ENCODE results near the gene SMYD3.
"Not testable (repeated sequence)": the region's sequence is repeated elsewhere in the genome, so short reads cannot be mapped to it uniquely, and the experiment has no call there.

The SMYD3 gene

GRCh38 chr1:246077476-246077875, 429.6 kb downstream of the SMYD3 start:
- no peaks in the 10 kb centered on the region for H3K27me3 ChIP-seq (ENCODE audit: insufficient read depth, poor library complexity, severe bottlenecking)
- DNase-seq (ENCODE audit: low read depth in 1 of 2, low spot score in 1 of 2): no peak

GRCh38 chr1:246074421-246074820, 432.7 kb downstream of the SMYD3 start:
- no peaks in the 10 kb centered on the region for H3K27me3 ChIP-seq (ENCODE audit: insufficient read depth, poor library complexity, severe bottlenecking)
- no peak overlapping the region for H3K4me3 ChIP-seq (replicated peaks; ENCODE audit: insufficient read depth, low read length)
- H3K27ac ChIP-seq (replicated peaks): no peak overlapping the region
- TF ChIP-seq POLR2AphosphoS5 (IDR thresholded peaks at IDR 0.05; ENCODE audit: low read depth) (no peak), SPI1 (IDR thresholded peaks at IDR 0.05; ENCODE audit: borderline replicate concordance, low read depth) (no peak), GABPA (IDR thresholded peaks at IDR 0.05; ENCODE audit: low read depth) (no peak), REST (IDR thresholded peaks at IDR 0.05; ENCODE audit: insufficient replicate concordance, low read depth) (no peak)
- TF ChIP-seq, protein P1, sequence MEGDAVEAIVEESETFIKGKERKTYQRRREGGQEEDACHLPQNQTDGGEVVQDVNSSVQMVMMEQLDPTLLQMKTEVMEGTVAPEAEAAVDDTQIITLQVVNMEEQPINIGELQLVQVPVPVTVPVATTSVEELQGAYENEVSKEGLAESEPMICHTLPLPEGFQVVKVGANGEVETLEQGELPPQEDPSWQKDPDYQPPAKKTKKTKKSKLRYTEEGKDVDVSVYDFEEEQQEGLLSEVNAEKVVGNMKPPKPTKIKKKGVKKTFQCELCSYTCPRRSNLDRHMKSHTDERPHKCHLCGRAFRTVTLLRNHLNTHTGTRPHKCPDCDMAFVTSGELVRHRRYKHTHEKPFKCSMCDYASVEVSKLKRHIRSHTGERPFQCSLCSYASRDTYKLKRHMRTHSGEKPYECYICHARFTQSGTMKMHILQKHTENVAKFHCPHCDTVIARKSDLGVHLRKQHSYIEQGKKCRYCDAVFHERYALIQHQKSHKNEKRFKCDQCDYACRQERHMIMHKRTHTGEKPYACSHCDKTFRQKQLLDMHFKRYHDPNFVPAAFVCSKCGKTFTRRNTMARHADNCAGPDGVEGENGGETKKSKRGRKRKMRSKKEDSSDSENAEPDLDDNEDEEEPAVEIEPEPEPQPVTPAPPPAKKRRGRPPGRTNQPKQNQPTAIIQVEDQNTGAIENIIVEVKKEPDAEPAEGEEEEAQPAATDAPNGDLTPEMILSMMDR (IDR thresholded peaks at IDR 0.05; ENCODE audit: insufficient read depth, low read length): no peak
- DNase-seq (ENCODE audit: low read depth in 1 of 2, low spot score in 1 of 2): no peak

More at GRCh38 chr1:246077476-246077875, 429.6 kb downstream of the SMYD3 start:
- H3K27ac ChIP-seq (replicated peaks): no peak overlapping the region
- TF ChIP-seq GABPA (IDR thresholded peaks at IDR 0.05; ENCODE audit: low read depth): no peak
- TF ChIP-seq SPI1 (IDR thresholded peaks at IDR 0.05; ENCODE audit: borderline replicate concordance, low read depth): no peak
- no peak for TF ChIP-seq POLR2AphosphoS5 (IDR thresholded peaks at IDR 0.05; ENCODE audit: low read depth)
- no peak for TF ChIP-seq REST (IDR thresholded peaks at IDR 0.05; ENCODE audit: insufficient replicate concordance, low read depth)
- TF ChIP-seq, protein P1 (IDR thresholded peaks at IDR 0.05; ENCODE audit: insufficient read depth, low read length): no peak
- no peak overlapping the region for H3K4me3 ChIP-seq (replicated peaks; ENCODE audit: insufficient read depth, low read length)

- DNase-seq (ENCODE audit: low read depth in 1 of 2, low spot score in 1 of 2): no peak
- Histone ChIP-seq H3K27me3 (ENCODE audit: insufficient read depth, poor library complexity, severe bottlenecking) (no peaks in the 10 kb centered on the region), H3K4me3 (replicated peaks; ENCODE audit: insufficient read depth, low read length) (no peak overlapping the region), H3K27ac (replicated peaks) (no peak overlapping the region)
- no peak for TF ChIP-seq POLR2AphosphoS5 (IDR thresholded peaks at IDR 0.05; ENCODE audit: low read depth)
- TF ChIP-seq, protein P1 (IDR thresholded peaks at IDR 0.05; ENCODE audit: insufficient read depth, low read length): no peak
- no peak for TF ChIP-seq REST (IDR thresholded peaks at IDR 0.05; ENCODE audit: insufficient replicate concordance, low read depth)
- TF ChIP-seq GABPA (IDR thresholded peaks at IDR 0.05; ENCODE audit: low read depth): no peak
- TF ChIP-seq SPI1 (IDR thresholded peaks at IDR 0.05; ENCODE audit: borderline replicate concordance, low read depth): no peak
Measured at GRCh38 chr1:246072456-246072955, 434.6 kb downstream of the SMYD3 start.

- H3K27ac ChIP-seq (replicated peaks); DNase-seq (ENCODE audit: low read depth in 1 of 2, low spot score in 1 of 2); H3K27me3 ChIP-seq (ENCODE audit: insufficient read depth, poor library complexity, severe bottlenecking); H3K4me3 ChIP-seq (replicated peaks; ENCODE audit: insufficient read depth, low read length): not testable (repeated sequence)
Measured at GRCh38 chr1:246071981-246072380, 435.1 kb downstream of the SMYD3 start.

- DNase-seq (ENCODE audit: low read depth in 1 of 2, low spot score in 1 of 2); H3K4me3 ChIP-seq (replicated peaks; ENCODE audit: insufficient read depth, low read length); H3K27ac ChIP-seq (replicated peaks); H3K27me3 ChIP-seq (ENCODE audit: insufficient read depth, poor library complexity, severe bottlenecking): not testable (repeated sequence)
Measured at GRCh38 chr1:246071561-246071960, 435.5 kb downstream of the SMYD3 start.
